Activated B cell treated with CpG ODN at 0.5 μM for 24 hours (primary cell): ENCODE measurements around the gene SIRT6. TPM values are rescaled to one million over a fixed set of nuclear protein-coding genes. Genes with fewer than 3 reads are reported as not detected.
"Not testable (repeated sequence)": the region's sequence is repeated elsewhere in the genome, so short reads cannot be mapped to it uniquely, and the experiment has no call there.

Experiments used
- ATAC-seq: fragments of 200-7000 bp; cut with Tn5 transposase; one replicate; pipeline ENCODE4 v1.10.0; 2021; ENCODE audit warnings: low read depth, mild to moderate bottlenecking, moderate library complexity
- CTCF ChIA-PET: fragments of 350-600 bp; sonication (Branson Sonifier 250); formaldehyde crosslinking; loops from one replicate; lab custom pipeline; 2021; ENCODE audit warnings: antibody characterized with exemption; lab: Charles Lee
- POLR2A ChIA-PET: fragments of 350-600 bp; sonication (Branson Sonifier 250); formaldehyde crosslinking; loops from one replicate; lab custom pipeline; 2021; ENCODE audit warnings: antibody characterized with exemption; lab: Charles Lee
- DNase-seq: peaks from one replicate; pipeline ENCODE4 v3.0.0; 2022
- H3K27ac Mint-ChIP-seq: one replicate; pipeline ENCODE4 v1.8.0; 2020; ENCODE audit warnings: mixed read lengths
- H3K27me3 Mint-ChIP-seq: one replicate; pipeline ENCODE4 v1.8.0; 2021; ENCODE audit warnings: mixed read lengths
- H3K36me3 Mint-ChIP-seq: one replicate; pipeline ENCODE4 v1.8.0; 2021; ENCODE audit warnings: low read depth, mixed read lengths
- H3K4me1 Mint-ChIP-seq: one replicate; pipeline ENCODE4 v1.8.0; 2021; ENCODE audit warnings: mixed read lengths
- H3K4me3 Mint-ChIP-seq: one replicate; pipeline ENCODE4 v1.8.0; 2020; ENCODE audit warnings: mild to moderate bottlenecking, mixed read lengths
- H3K9me3 Mint-ChIP-seq: one replicate; pipeline ENCODE4 v1.8.0; 2020; ENCODE audit warnings: mixed read lengths
- CTCF ChIP-seq: fragments of 200-600 bp; IDR thresholded peaks from one replicate; pipeline ENCODE4 v1.8.0; 2022; ENCODE audit warnings: antibody characterized with exemption, mild to moderate bottlenecking
- intact Hi-C: fragments of 100-400 bp; cut with micrococcal nuclease; formaldehyde crosslinking; loops from one replicate; pipeline ENCODE4 v1.15.1; 2024
- total RNA-seq: library from RNA; stranded (reverse); gene quantifications from 2 replicates; pipeline ENCODE4 v1.2.3, GENCODE V29; 2022

The SIRT6 gene
- total RNA-seq, 1 donor from 2014 or later = 34.1 TPM

- Mint-ChIP-seq H3K9me3 (no peaks in the 10 kb centered on the region), H3K4me1 (no peaks in the 10 kb centered on the region), H3K27ac (no peak overlapping the region), H3K27me3 (peaks cover 24% of the 10 kb centered on the region), H3K36me3 (no peaks in the 10 kb centered on the region), H3K4me3 (no peak overlapping the region)
- ATAC-seq (no peak), DNase-seq (no peak)
- intact Hi-C loops = no loop called here
- ChIA-PET CTCF (no interaction called here), POLR2A (interaction anchor here (0.7 kb wide), 1 partner anchor 95 kb away, joined by 7 read pairs; the partner anchor contains the start of gene YJU2)
- TF ChIP-seq CTCF = no peak
These were observed 30.7 kb downstream of the SIRT6 start for GRCh38 chr19:4151623-4152022.

GRCh38 chr19:4149518-4150288 is 32.7 kb downstream of the SIRT6 start:
- no peaks in the 10 kb centered on the region for H3K36me3 Mint-ChIP-seq
- ATAC-seq (peak; percentile 31), DNase-seq (no peak)
- H3K27ac Mint-ChIP-seq = no peak overlapping the region
- intact Hi-C loops = no loop called here
- CTCF ChIA-PET = no interaction called here
- H3K4me1 Mint-ChIP-seq = no peaks in the 10 kb centered on the region
- H3K9me3 Mint-ChIP-seq = no peaks in the 10 kb centered on the region
- no peak overlapping the region for H3K4me3 Mint-ChIP-seq
- H3K27me3 Mint-ChIP-seq = peaks cover 29% of the 10 kb centered on the region
- POLR2A ChIA-PET = no interaction called here
- TF ChIP-seq CTCF = no peak

GRCh38 chr19:4144666-4145249 is 37.6 kb downstream of the SIRT6 start:
- ATAC-seq (no peak), DNase-seq (no peak)
- no peak overlapping the region for H3K4me3 Mint-ChIP-seq
- intact Hi-C loops = no loop called here
- ChIA-PET POLR2A (no interaction called here), CTCF (no interaction called here)
- peaks cover 15% of the 10 kb centered on the region for H3K27me3 Mint-ChIP-seq
- H3K27ac Mint-ChIP-seq = no peak overlapping the region
- no peaks in the 10 kb centered on the region for H3K36me3 Mint-ChIP-seq
- TF ChIP-seq CTCF = no peak
- peaks cover 9% of the 10 kb centered on the region for H3K4me1 Mint-ChIP-seq
- H3K9me3 Mint-ChIP-seq = no peaks in the 10 kb centered on the region

- H3K9me3 Mint-ChIP-seq, intact Hi-C loops, H3K4me3 Mint-ChIP-seq, H3K27ac Mint-ChIP-seq, ATAC-seq, CTCF ChIA-PET, POLR2A ChIA-PET, DNase-seq, H3K36me3 Mint-ChIP-seq: not testable (repeated sequence)
- Mint-ChIP-seq H3K27me3 (peaks cover 11% of the 10 kb centered on the region), H3K4me1 (peaks cover 14% of the 10 kb centered on the region)
These were observed 39.4 kb downstream of the SIRT6 start for GRCh38 chr19:4142916-4143315.

- intact Hi-C loops = loop anchor here (1.0 kb wide), 1 partner anchor 64 kb away; no protein-coding TSS in a partner anchor
- H3K9me3 Mint-ChIP-seq = no peaks in the 10 kb centered on the region
- H3K27ac Mint-ChIP-seq = peak overlapping the region; percentile 56
- H3K27me3 Mint-ChIP-seq = peaks cover 7% of the 10 kb centered on the region
- DNase-seq = peak; percentile 23
- POLR2A ChIA-PET = interaction anchor here (0.5 to 2.0 kb wide), 10 partner anchors 14 to 378 kb away, joined by 3 to 30 read pairs (median 4); partner anchors contain the start of genes EEF2, MRPL54, YJU2 and ZBTB7A
- CTCF ChIA-PET = interaction anchor here (0.6 to 3.6 kb wide), 29 partner anchors 13 to 379 kb away, joined by 3 to 31 read pairs (median 3); partner anchors contain the start of genes APBA3, EEF2 and STAP2
- ATAC-seq = peak; percentile 84
- no peaks in the 10 kb centered on the region for H3K36me3 Mint-ChIP-seq
- H3K4me3 Mint-ChIP-seq = peak overlapping the region; percentile 56
- TF ChIP-seq CTCF = no peak
- peaks cover 14% of the 10 kb centered on the region for H3K4me1 Mint-ChIP-seq
These were observed 42.1 kb downstream of the SIRT6 start for GRCh38 chr19:4140237-4140711.
